ENCODE results near the gene C4orf36.

GRCh38 chr4:86895692-86896488, 3.7 kb upstream of the C4orf36 start:
- TF ChIP-seq CTCF (IDR thresholded peaks at IDR 0.05), result peak; percentile 41 to 87 (median 72)
- TF ChIP-seq POLR2A (IDR thresholded peaks at IDR 0.05), result no peak
